ENCODE data around the gene PIH1D1.

DNA sequence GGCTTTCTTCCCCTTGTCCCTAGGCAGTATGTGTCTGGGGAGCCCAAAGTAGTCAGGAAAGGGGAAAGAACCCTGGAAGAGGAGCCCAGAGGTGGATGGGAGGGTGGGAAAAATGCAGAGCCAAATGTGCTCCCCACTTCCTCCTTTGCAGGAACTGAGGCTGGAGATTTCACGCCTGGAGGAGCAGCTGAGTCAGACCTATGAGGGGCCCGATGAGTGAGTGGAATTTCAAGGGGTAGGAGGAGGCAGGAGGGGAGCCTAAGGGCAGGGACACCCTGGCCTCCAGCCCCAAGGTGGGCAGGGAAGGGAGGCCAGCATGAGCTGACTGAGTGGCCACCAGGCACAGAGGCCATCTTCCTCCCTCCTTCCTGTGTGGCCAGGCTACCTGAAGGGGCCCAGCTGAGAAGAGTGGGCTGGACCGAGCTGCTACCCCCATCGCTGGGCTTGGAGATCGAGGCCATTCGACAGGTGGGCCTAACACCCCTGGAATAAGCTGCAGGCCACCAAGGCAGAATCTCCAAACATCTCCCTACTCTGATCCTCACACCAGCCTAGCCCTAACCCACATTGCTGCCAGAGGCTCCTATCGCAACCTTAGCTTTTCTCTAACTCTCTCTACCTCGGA, 42.7 kb downstream of the PIH1D1 start:
- TF ChIP-seq, protein P1, sequence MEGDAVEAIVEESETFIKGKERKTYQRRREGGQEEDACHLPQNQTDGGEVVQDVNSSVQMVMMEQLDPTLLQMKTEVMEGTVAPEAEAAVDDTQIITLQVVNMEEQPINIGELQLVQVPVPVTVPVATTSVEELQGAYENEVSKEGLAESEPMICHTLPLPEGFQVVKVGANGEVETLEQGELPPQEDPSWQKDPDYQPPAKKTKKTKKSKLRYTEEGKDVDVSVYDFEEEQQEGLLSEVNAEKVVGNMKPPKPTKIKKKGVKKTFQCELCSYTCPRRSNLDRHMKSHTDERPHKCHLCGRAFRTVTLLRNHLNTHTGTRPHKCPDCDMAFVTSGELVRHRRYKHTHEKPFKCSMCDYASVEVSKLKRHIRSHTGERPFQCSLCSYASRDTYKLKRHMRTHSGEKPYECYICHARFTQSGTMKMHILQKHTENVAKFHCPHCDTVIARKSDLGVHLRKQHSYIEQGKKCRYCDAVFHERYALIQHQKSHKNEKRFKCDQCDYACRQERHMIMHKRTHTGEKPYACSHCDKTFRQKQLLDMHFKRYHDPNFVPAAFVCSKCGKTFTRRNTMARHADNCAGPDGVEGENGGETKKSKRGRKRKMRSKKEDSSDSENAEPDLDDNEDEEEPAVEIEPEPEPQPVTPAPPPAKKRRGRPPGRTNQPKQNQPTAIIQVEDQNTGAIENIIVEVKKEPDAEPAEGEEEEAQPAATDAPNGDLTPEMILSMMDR (IDR thresholded peaks at IDR 0.05; ENCODE audit: poor library complexity, severe bottlenecking) = no peak
- TF ChIP-seq EZH2 (IDR thresholded peaks at IDR 0.05; ENCODE audit: borderline replicate concordance, insufficient read depth, low read length, poor library complexity, severe bottlenecking) (no peak), EP300 (conservative IDR thresholded peaks at IDR 0.05; ENCODE audit: poor library complexity, severe bottlenecking) (no peak), POLR2AphosphoS5 (IDR thresholded peaks at IDR 0.05) (no peak), SMC3 (conservative IDR thresholded peaks at IDR 0.05; ENCODE audit: poor library complexity) (no peak), TAF1 (IDR thresholded peaks at IDR 0.05; ENCODE audit: low read depth) (no peak), MXI1 (conservative IDR thresholded peaks at IDR 0.05; ENCODE audit: poor library complexity, severe bottlenecking) (no peak), RAD21 (conservative IDR thresholded peaks at IDR 0.05) (no peak)
